ENCODE results near the gene HS6ST2.

GRCh38 chrX:132948648-132949260 is 9.7 kb downstream of the HS6ST2 start:
- TF ChIP-seq EP300 (IDR thresholded peaks at IDR 0.05) (no peak), CTCF (IDR thresholded peaks at IDR 0.05) (no peak)

Measured in tibial nerve (tissue), 4 donors.